Activated CD8-positive, alpha-beta T cell treated with anti-CD3 and anti-CD28 coated beads for 36 hours (primary cell): ENCODE results near the gene SNRPA1. TPM values are rescaled to one million over a fixed set of nuclear protein-coding genes. Genes with fewer than 3 reads are reported as not detected.
A peak's percentile ranks its signal among the peaks of the same experiment; 100 is the strongest.

Source experiments
- ATAC-seq: fragments of 200-7000 bp; cut with Tn5 transposase; one replicate; pipeline ENCODE4 v1.10.0; 2021; ENCODE audit warnings: mild to moderate bottlenecking, moderate library complexity
- CTCF ChIA-PET: fragments of 350-600 bp; sonication (Branson Sonifier 250); formaldehyde crosslinking; loops from one replicate; lab custom pipeline; 2021; ENCODE audit warnings: antibody characterized with exemption; lab: Charles Lee
- POLR2A ChIA-PET: fragments of 350-600 bp; sonication (Branson Sonifier 250); formaldehyde crosslinking; loops from one replicate; lab custom pipeline; 2021; ENCODE audit warnings: antibody characterized with exemption; lab: Charles Lee
- DNase-seq: peaks from one replicate; pipeline ENCODE4 v3.0.0-alpha.2; 2020
- H3K27ac Mint-ChIP-seq: one replicate; pipeline ENCODE4 v1.8.0; 2021; ENCODE audit warnings: mild to moderate bottlenecking, mixed read lengths
- H3K27me3 Mint-ChIP-seq: one replicate; pipeline ENCODE4 v1.8.0; 2021; ENCODE audit warnings: mixed read lengths
- H3K36me3 Mint-ChIP-seq: one replicate; pipeline ENCODE4 v1.8.0; 2021; ENCODE audit warnings: low read depth, mixed read lengths
- H3K4me1 Mint-ChIP-seq: one replicate; pipeline ENCODE4 v1.8.0; 2021; ENCODE audit warnings: low read depth, mixed read lengths
- H3K4me3 Mint-ChIP-seq: one replicate; pipeline ENCODE4 v1.8.0; 2021; ENCODE audit warnings: mild to moderate bottlenecking, moderate library complexity, mixed read lengths
- H3K9me3 Mint-ChIP-seq: one replicate; pipeline ENCODE4 v1.8.0; 2021; ENCODE audit warnings: mixed read lengths
- intact Hi-C: fragments of 100-400 bp; cut with micrococcal nuclease; formaldehyde crosslinking; loops from one replicate; pipeline ENCODE4 v1.10.0; 2022
- total RNA-seq, 2 experiments: library from RNA; stranded (reverse); gene quantifications; one replicate each; pipeline ENCODE4 v1.2.3, GENCODE V29; 2021
- TF ChIP-seq, protein P1 (sequence below): fragments of 200-600 bp; IDR thresholded peaks from one replicate; pipeline ENCODE4 v1.8.0; 2022; ENCODE audit warnings: antibody characterized with exemption, mild to moderate bottlenecking

Gene SNRPA1
- total RNA-seq, 2 experiments from 2014 or later, result 243 to 249 TPM

DNA sequence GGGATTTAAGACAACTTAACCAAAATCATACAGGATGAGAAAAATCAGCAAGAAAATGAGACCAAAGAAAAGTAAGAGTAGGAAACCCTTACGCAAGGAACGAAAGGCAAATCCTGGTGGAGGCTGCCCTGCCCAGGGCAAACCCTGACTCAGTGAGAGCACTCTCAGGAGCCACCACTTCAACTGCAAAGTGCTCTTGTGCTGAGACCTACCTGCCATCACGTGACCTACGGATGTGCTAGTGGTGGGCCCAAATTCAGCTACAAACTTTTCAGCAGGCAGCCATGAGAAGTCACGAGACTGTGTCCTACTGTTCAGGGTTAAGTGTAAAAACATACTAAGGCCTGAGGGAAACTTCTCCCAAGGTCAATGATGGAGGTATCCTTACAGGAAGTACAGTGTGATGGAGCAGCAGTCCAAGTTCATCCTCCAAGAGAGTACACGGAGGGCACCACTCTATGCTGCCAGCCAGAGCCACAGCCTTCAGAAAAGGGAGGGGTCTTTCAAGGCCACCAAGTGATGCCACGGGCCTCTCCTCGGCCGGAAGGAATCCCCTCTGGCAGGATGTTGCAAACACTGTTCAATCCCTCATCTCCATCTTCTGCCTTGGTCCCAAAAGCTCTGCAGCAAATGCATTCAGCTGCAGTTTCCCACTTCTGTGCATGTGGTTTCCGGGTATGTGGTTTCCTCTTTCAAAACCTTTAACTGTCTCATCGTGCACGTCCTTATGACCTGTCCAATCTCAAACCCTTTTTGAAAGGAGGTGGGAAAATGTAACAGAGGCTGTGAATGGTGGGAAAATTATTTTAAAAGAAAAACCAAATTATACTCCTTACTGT is 52.7 kb downstream of the SNRPA1 start:
- ChIA-PET CTCF (interaction anchor here (0.9 to 2.0 kb wide), 7 partner anchors 13 to 234 kb away, joined by 3 to 6 read pairs (median 3); no protein-coding TSS in a partner anchor), POLR2A (interaction anchor here (1.3 to 5.2 kb wide), 5 partner anchors 10 to 52 kb away, joined by 3 to 28 read pairs (median 4); partner anchors contain the start of genes CHSY1 and SNRPA1)
- Mint-ChIP-seq H3K36me3 (peaks cover 70% of the 10 kb centered on the region), H3K27me3 (no peaks in the 10 kb centered on the region), H3K27ac (peak overlapping the region; percentile 85), H3K4me3 (peak overlapping the region; percentile 37), H3K9me3 (no peaks in the 10 kb centered on the region), H3K4me1 (peaks cover 87% of the 10 kb centered on the region)
- intact Hi-C loops, result loop anchor here (5.0 kb wide), 1 partner anchor 35 kb away; no protein-coding TSS in a partner anchor
- peak; percentile 82 for DNase-seq
- ATAC-seq, result peak; percentile 76
- TF ChIP-seq, protein P1, sequence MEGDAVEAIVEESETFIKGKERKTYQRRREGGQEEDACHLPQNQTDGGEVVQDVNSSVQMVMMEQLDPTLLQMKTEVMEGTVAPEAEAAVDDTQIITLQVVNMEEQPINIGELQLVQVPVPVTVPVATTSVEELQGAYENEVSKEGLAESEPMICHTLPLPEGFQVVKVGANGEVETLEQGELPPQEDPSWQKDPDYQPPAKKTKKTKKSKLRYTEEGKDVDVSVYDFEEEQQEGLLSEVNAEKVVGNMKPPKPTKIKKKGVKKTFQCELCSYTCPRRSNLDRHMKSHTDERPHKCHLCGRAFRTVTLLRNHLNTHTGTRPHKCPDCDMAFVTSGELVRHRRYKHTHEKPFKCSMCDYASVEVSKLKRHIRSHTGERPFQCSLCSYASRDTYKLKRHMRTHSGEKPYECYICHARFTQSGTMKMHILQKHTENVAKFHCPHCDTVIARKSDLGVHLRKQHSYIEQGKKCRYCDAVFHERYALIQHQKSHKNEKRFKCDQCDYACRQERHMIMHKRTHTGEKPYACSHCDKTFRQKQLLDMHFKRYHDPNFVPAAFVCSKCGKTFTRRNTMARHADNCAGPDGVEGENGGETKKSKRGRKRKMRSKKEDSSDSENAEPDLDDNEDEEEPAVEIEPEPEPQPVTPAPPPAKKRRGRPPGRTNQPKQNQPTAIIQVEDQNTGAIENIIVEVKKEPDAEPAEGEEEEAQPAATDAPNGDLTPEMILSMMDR, result no peak

DNA sequence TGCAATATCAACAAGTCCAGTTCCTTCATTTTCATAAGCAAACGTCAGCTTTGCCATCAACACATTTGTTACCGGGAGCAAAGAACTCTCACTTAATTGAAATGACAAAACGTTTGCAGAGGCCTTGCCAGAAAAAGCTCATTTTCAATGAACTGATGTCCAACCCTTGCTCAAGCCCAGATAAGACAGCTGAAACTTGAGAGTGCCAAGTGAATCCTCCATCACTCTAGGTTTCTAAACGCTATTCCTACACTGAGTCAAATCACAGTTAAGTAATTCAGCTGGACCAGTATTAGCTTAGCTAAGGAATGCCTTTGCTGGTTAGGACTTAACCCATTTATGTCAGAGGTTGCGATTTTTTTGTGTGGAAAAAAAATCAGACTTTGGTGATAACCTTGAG is 54.7 kb downstream of the SNRPA1 start:
- Mint-ChIP-seq H3K9me3 (no peaks in the 10 kb centered on the region), H3K4me1 (peaks cover 79% of the 10 kb centered on the region), H3K27ac (peak overlapping the region; percentile 81), H3K36me3 (peaks cover 67% of the 10 kb centered on the region), H3K4me3 (peak overlapping the region; percentile 50), H3K27me3 (no peaks in the 10 kb centered on the region)
- intact Hi-C loops, result loop anchor here (5.0 kb wide), 1 partner anchor 33 kb away; no protein-coding TSS in a partner anchor
- ChIA-PET CTCF (interaction anchor here (0.9 to 2.7 kb wide), 11 partner anchors 9 to 232 kb away, joined by 3 to 19 read pairs (median 5); partner anchors contain the start of gene CHSY1), POLR2A (interaction anchor here (0.8 to 5.2 kb wide), 8 partner anchors 9 to 114 kb away, joined by 3 to 28 read pairs (median 4); partner anchors contain the start of genes CHSY1 and SNRPA1)
- ATAC-seq (no peak), DNase-seq (no peak)
- TF ChIP-seq, protein P1, result no peak

DNA sequence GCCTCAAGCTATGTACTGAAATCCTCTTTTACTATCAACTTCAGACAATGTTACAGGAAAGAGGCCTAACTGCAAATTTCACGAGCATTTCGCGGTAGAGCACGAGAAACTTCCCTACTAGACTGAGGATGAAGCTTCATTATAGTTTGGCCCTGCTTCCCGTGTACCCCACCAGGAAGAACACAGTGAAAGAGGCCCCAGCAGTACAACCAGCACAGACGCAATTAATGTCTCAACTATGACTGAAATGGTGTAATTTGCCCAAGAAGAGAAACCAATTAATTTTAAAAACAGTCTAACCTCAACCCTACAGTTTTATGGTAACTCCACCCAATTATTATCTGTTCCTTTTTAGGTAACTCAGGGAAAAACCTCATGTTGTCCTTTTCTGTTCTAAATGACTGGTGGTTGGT is 55.3 kb downstream of the SNRPA1 start:
- peak; percentile 26 for ATAC-seq
- TF ChIP-seq, protein P1, result no peak

DNA sequence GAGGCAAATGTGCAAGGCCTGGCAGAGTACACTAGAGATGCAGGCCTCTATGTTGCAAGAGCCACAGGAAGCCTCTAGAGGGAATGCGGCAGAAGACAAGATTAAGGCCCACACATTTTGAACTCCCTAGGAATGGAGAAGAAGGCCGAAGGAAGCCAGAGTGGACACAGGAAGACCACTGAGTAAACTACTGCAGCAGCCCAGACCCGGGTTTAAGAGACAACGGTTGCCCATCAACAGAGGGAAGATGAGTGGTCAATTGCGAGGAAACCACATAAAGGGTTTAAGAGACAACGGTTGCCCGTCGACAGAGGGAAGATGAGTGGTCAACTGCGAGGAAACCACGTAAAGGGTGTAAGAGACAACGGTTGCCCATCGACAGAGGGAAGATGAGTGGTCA is 57.8 kb downstream of the SNRPA1 start:
- intact Hi-C loops, result no loop called here
- ATAC-seq (no peak), DNase-seq (no peak)
- no peak overlapping the region for H3K27ac Mint-ChIP-seq
- H3K27me3 Mint-ChIP-seq, result no peaks in the 10 kb centered on the region
- no peaks in the 10 kb centered on the region for H3K9me3 Mint-ChIP-seq
- H3K4me1 Mint-ChIP-seq, result peaks cover 69% of the 10 kb centered on the region
- CTCF ChIA-PET, result no interaction called here
- H3K36me3 Mint-ChIP-seq, result peaks cover 66% of the 10 kb centered on the region
- TF ChIP-seq, protein P1, result no peak
- POLR2A ChIA-PET, result interaction anchor here (1.7 kb wide), 1 partner anchor 9 kb away, joined by 7 read pairs; no protein-coding TSS in a partner anchor
- no peak overlapping the region for H3K4me3 Mint-ChIP-seq

More for the DNA sequence above, 55.3 kb downstream of the SNRPA1 start:
- Mint-ChIP-seq H3K27me3 (no peaks in the 10 kb centered on the region), H3K36me3 (peaks cover 67% of the 10 kb centered on the region), H3K4me1 (peaks cover 78% of the 10 kb centered on the region), H3K9me3 (no peaks in the 10 kb centered on the region), H3K4me3 (peak overlapping the region; percentile 50), H3K27ac (peak overlapping the region; percentile 81)
- ChIA-PET CTCF (interaction anchor here (0.7 to 2.7 kb wide), 11 partner anchors 8 to 232 kb away, joined by 3 to 19 read pairs (median 4); partner anchors contain the start of gene CHSY1), POLR2A (interaction anchor here (0.8 to 5.2 kb wide), 11 partner anchors 9 to 150 kb away, joined by 3 to 28 read pairs (median 3); partner anchors contain the start of genes CHSY1 and SNRPA1)
- DNase-seq, result no peak
- intact Hi-C loops, result loop anchor here (5.0 kb wide), 1 partner anchor 32 kb away; no protein-coding TSS in a partner anchor
